Measurements from ENCODE around the gene BCAR1.

DNA sequence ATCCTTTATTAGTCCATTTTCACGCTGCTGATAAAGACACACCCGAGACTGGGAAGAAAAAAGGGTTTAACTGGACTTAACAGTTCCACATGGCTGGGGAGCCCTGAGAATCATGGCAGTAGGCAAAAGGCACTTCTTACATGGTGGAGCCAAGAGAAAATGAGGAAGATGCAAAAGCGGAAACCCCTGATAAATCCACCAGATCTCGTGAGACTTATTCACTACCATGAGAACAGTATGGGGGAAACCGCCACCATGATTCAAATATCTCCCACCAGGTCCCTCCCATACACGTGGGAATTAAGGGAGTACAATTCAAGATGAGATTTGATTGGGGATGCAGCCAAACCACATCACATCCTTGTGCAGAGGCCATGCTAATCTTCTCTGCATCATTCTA is 35.0 kb upstream of the BCAR1 start:
- TF ChIP-seq, protein P1, sequence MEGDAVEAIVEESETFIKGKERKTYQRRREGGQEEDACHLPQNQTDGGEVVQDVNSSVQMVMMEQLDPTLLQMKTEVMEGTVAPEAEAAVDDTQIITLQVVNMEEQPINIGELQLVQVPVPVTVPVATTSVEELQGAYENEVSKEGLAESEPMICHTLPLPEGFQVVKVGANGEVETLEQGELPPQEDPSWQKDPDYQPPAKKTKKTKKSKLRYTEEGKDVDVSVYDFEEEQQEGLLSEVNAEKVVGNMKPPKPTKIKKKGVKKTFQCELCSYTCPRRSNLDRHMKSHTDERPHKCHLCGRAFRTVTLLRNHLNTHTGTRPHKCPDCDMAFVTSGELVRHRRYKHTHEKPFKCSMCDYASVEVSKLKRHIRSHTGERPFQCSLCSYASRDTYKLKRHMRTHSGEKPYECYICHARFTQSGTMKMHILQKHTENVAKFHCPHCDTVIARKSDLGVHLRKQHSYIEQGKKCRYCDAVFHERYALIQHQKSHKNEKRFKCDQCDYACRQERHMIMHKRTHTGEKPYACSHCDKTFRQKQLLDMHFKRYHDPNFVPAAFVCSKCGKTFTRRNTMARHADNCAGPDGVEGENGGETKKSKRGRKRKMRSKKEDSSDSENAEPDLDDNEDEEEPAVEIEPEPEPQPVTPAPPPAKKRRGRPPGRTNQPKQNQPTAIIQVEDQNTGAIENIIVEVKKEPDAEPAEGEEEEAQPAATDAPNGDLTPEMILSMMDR (IDR thresholded peaks at IDR 0.05; ENCODE audit: borderline replicate concordance, extremely low read depth, low read length, poor library complexity, severe bottlenecking) = no peak
- TF ChIP-seq EZH2 (IDR thresholded peaks at IDR 0.05; ENCODE audit: borderline replicate concordance, low read depth, low read length, severe bottlenecking) = no peak

All from DND-41 (cell line).